K562 (cell line): ENCODE measurements around the gene YARS1. TPM values are rescaled to one million over a fixed set of nuclear protein-coding genes. Genes with fewer than 3 reads are reported as not detected.

Source experiments
- CBX3 ChIP-seq, 2 experiments: IDR thresholded peaks; 1 replicate in 1 of 2; 2 replicates in 1 of 2; pipeline ENCODE4 v1.6.1; 2012; ENCODE audit warnings: inconsistent platforms in 2 of 2, low read length in 2 of 2, borderline replicate concordance in 1 of 2, control low read depth in 1 of 2
- CEBPB ChIP-seq: fragments of 450-650 bp; IDR thresholded peaks from 2 replicates; pipeline ENCODE4 v1.6.1; 2016; ENCODE audit warnings: missing genetic modification characterization, missing compliant biosample characterization
- ELF4 ChIP-seq: fragments of 450-650 bp; formaldehyde crosslinking; IDR thresholded peaks from 2 replicates; pipeline ENCODE4 v1.4.0; 2022; ENCODE audit warnings: missing genetic modification characterization
- EZH2 ChIP-seq: IDR thresholded peaks from 2 replicates; pipeline ENCODE4 v1.6.1; 2012; ENCODE audit warnings: low read depth, mild to moderate bottlenecking, inconsistent platforms, low read length, borderline replicate concordance
- FOSL1 ChIP-seq: fragments of 200-800 bp; sonication (Bioruptor generic); conservative IDR thresholded peaks from 2 replicates; pipeline ENCODE4 v1.6.1; 2016; ENCODE audit warnings: missing genetic modification characterization, missing compliant biosample characterization
- FOXK1 ChIP-seq: sonication (generic); formaldehyde crosslinking; IDR thresholded peaks from 2 replicates; pipeline ENCODE4 v1.8.0; 2022; ENCODE audit warnings: missing genetic modification reagents, mild to moderate bottlenecking, borderline replicate concordance
- GATA2 ChIP-seq: sonication (generic); formaldehyde crosslinking; IDR thresholded peaks from 2 replicates; pipeline ENCODE4 v1.4.0; 2020; ENCODE audit warnings: mild to moderate bottlenecking, missing genetic modification reagents
- HMGN3 ChIP-seq: IDR thresholded peaks from 2 replicates; pipeline ENCODE4 v1.6.1; 2011; ENCODE audit warnings: borderline replicate concordance, low read depth, mild to moderate bottlenecking, mixed read lengths, low read length; ENCODE audit not compliant: insufficient read length; ENCODE audit errors: extremely low read depth
- RBM22 ChIP-seq: fragments of 200-400 bp; formaldehyde crosslinking; IDR thresholded peaks from 2 replicates; pipeline ENCODE4 v1.6.1; 2018; ENCODE audit warnings: low read length, low read depth; ENCODE audit not compliant: poor library complexity, severe bottlenecking
- ZFP30 ChIP-seq: fragments of 250-450 bp; sonication (Bioruptor Pico); IDR thresholded peaks from 2 replicates; pipeline ENCODE4 v1.8.0; 2022; ENCODE audit warnings: moderate library complexity, mild to moderate bottlenecking, inconsistent platforms, borderline replicate concordance
- ZNF140 ChIP-seq: fragments of 250-450 bp; sonication (Bioruptor Pico); IDR thresholded peaks from 2 replicates; pipeline ENCODE4 v1.8.0; 2021; ENCODE audit warnings: moderate library complexity, mild to moderate bottlenecking, inconsistent platforms
- ZNF311 ChIP-seq: fragments of 250-450 bp; sonication (Bioruptor Pico); IDR thresholded peaks from 2 replicates; pipeline ENCODE4 v1.4.0; 2020; ENCODE audit warnings: mild to moderate bottlenecking, moderate library complexity
- polyA plus RNA-seq, 8 experiments: library from polyadenylated mRNA; depleted of rRNA in 4 of 8; stranded (reverse) in 5 of 8; unstranded in 3 of 8; fragments of >200 nt; fragmentation: Nextera tagmentation in 2 of 8; fragmentation: Illumina TruSeq in 1 of 8; extraction: Ambion mirVana in 2 of 8; extraction: Trizol in 1 of 8; gene quantifications; 2 replicates each; pipeline versions ENCODE4 v1.2.1 to v1.2.3, GENCODE V29; 2011 to 2014; ENCODE audit warnings: inconsistent platforms in 1 of 8, missing spikeins in 1 of 8
- total RNA-seq, 7 experiments: library from RNA; depleted of rRNA in 6 of 7; stranded (reverse); fragments of >200 nt in 6 of 7; fragmentation: Illumina TruSeq in 2 of 7; extraction: Trizol in 2 of 7; gene quantifications; 2 replicates each; pipeline versions ENCODE4 v1.2.1 to v1.2.3, GENCODE V29; 2011 to 2021; ENCODE audit warnings: low replicate concordance in 1 of 7
- TF ChIP-seq, protein P1 (sequence below): sonication (generic); formaldehyde crosslinking; IDR thresholded peaks from 2 replicates; pipeline ENCODE4 v1.8.0; 2023; ENCODE audit warnings: missing genetic modification reagents, mild to moderate bottlenecking, borderline replicate concordance
- TF ChIP-seq, protein P2 (sequence below): IDR thresholded peaks from 3 replicates; pipeline ENCODE4 v1.6.1; 2011; ENCODE audit warnings: borderline replicate concordance, mild to moderate bottlenecking, moderate library complexity; ENCODE audit not compliant: insufficient read length; ENCODE audit errors: extremely low read depth
- TF ChIP-seq, protein P3 (sequence below): fragments of 250-450 bp; sonication (Bioruptor Pico); IDR thresholded peaks from 2 replicates; pipeline ENCODE4 v1.4.0; 2020; ENCODE audit warnings: mild to moderate bottlenecking, moderate library complexity
- TF ChIP-seq, protein P4 (sequence below): fragments of 450-650 bp; formaldehyde crosslinking; IDR thresholded peaks from 2 replicates; pipeline ENCODE4 v1.4.0; 2022; ENCODE audit warnings: missing genetic modification characterization

Gene YARS1
- total and polyA plus RNA-seq, 9 of the 15 experiments (the other 6 are each of a cell fraction or from before 2014, with no cell fraction given), result 66.2 to 336 (median 201) TPM

DNA sequence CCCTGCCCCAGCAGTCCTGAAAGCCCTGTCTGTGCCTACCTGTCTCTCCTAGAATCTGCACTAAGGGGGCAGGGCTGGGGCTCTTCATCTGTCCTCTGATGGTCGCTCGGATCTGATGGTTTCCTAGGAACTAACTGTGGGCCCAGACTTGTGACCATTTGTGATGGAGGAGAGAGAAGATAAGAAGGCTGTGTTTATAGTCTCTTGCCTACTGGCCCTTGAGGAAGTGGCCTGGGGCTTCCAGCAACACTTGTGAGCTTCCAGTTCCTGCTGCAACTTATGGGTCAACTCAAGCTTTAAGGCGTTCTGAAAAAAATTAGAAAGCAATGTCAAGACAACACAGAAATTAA lies 61.4 kb downstream of the YARS1 start (continued):
- no peak for TF ChIP-seq ZFP30 (CRISPR knock-in tag)
- TF ChIP-seq ELF4 (CRISPR knock-in tag), result no peak
- TF ChIP-seq, protein P1, sequence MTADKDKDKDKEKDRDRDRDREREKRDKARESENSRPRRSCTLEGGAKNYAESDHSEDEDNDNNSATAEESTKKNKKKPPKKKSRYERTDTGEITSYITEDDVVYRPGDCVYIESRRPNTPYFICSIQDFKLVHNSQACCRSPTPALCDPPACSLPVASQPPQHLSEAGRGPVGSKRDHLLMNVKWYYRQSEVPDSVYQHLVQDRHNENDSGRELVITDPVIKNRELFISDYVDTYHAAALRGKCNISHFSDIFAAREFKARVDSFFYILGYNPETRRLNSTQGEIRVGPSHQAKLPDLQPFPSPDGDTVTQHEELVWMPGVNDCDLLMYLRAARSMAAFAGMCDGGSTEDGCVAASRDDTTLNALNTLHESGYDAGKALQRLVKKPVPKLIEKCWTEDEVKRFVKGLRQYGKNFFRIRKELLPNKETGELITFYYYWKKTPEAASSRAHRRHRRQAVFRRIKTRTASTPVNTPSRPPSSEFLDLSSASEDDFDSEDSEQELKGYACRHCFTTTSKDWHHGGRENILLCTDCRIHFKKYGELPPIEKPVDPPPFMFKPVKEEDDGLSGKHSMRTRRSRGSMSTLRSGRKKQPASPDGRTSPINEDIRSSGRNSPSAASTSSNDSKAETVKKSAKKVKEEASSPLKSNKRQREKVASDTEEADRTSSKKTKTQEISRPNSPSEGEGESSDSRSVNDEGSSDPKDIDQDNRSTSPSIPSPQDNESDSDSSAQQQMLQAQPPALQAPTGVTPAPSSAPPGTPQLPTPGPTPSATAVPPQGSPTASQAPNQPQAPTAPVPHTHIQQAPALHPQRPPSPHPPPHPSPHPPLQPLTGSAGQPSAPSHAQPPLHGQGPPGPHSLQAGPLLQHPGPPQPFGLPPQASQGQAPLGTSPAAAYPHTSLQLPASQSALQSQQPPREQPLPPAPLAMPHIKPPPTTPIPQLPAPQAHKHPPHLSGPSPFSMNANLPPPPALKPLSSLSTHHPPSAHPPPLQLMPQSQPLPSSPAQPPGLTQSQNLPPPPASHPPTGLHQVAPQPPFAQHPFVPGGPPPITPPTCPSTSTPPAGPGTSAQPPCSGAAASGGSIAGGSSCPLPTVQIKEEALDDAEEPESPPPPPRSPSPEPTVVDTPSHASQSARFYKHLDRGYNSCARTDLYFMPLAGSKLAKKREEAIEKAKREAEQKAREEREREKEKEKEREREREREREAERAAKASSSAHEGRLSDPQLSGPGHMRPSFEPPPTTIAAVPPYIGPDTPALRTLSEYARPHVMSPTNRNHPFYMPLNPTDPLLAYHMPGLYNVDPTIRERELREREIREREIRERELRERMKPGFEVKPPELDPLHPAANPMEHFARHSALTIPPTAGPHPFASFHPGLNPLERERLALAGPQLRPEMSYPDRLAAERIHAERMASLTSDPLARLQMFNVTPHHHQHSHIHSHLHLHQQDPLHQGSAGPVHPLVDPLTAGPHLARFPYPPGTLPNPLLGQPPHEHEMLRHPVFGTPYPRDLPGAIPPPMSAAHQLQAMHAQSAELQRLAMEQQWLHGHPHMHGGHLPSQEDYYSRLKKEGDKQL (CRISPR knock-in tag), result no peak
- TF ChIP-seq, protein P2, sequence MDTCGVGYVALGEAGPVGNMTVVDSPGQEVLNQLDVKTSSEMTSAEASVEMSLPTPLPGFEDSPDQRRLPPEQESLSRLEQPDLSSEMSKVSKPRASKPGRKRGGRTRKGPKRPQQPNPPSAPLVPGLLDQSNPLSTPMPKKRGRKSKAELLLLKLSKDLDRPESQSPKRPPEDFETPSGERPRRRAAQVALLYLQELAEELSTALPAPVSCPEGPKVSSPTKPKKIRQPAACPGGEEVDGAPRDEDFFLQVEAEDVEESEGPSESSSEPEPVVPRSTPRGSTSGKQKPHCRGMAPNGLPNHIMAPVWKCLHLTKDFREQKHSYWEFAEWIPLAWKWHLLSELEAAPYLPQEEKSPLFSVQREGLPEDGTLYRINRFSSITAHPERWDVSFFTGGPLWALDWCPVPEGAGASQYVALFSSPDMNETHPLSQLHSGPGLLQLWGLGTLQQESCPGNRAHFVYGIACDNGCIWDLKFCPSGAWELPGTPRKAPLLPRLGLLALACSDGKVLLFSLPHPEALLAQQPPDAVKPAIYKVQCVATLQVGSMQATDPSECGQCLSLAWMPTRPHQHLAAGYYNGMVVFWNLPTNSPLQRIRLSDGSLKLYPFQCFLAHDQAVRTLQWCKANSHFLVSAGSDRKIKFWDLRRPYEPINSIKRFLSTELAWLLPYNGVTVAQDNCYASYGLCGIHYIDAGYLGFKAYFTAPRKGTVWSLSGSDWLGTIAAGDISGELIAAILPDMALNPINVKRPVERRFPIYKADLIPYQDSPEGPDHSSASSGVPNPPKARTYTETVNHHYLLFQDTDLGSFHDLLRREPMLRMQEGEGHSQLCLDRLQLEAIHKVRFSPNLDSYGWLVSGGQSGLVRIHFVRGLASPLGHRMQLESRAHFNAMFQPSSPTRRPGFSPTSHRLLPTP, result no peak
- TF ChIP-seq, protein P3, sequence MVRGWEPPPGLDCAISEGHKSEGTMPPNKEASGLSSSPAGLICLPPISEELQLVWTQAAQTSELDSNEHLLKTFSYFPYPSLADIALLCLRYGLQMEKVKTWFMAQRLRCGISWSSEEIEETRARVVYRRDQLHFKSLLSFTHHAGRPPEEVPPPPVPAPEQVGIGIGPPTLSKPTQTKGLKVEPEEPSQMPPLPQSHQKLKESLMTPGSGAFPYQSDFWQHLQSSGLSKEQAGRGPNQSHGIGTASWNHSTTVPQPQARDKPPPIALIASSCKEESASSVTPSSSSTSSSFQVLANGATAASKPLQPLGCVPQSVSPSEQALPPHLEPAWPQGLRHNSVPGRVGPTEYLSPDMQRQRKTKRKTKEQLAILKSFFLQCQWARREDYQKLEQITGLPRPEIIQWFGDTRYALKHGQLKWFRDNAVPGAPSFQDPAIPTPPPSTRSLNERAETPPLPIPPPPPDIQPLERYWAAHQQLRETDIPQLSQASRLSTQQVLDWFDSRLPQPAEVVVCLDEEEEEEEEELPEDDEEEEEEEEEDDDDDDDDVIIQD (CRISPR knock-in tag), result no peak
- TF ChIP-seq EZH2, result no peak
- TF ChIP-seq CEBPB, result no peak
- TF ChIP-seq RBM22, result no peak
- TF ChIP-seq, protein P4, sequence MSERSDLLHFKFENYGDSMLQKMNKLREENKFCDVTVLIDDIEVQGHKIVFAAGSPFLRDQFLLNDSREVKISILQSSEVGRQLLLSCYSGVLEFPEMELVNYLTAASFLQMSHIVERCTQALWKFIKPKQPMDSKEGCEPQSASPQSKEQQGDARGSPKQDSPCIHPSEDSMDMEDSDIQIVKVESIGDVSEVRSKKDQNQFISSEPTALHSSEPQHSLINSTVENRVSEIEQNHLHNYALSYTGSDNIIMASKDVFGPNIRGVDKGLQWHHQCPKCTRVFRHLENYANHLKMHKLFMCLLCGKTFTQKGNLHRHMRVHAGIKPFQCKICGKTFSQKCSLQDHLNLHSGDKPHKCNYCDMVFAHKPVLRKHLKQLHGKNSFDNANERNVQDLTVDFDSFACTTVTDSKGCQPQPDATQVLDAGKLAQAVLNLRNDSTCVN, result no peak
- TF ChIP-seq ZNF311 (CRISPR knock-in tag), result no peak
- no peak for TF ChIP-seq FOSL1 (tag)
- no peak for TF ChIP-seq FOXK1 (CRISPR knock-in tag)
- no peak for TF ChIP-seq CBX3 (IDR thresholded peaks at IDR 0.05; ENCODE audit: borderline replicate concordance in 1 of 2, low read length in 2 of 2)
- TF ChIP-seq ZNF140 (CRISPR knock-in tag), result no peak
- no peak for TF ChIP-seq HMGN3
- TF ChIP-seq GATA2 (CRISPR knock-in tag), result peak; percentile 68; the same call in 1 of the 2 replicates
